Neural cell (in vitro differentiated cells): ENCODE data around the gene PBOV1.

ENCODE experiments used
- CTCF ChIP-seq: fragments of 450-650 bp; IDR thresholded peaks from 2 replicates; pipeline ENCODE4 v1.5.1; 2014; ENCODE audit warnings: antibody characterized with exemption, mild to moderate bottlenecking, moderate library complexity; ENCODE audit not compliant: poor library complexity, severe bottlenecking
- EP300 ChIP-seq: fragments of 450-650 bp; conservative IDR thresholded peaks from 2 replicates; pipeline ENCODE4 v1.6.1; 2014; ENCODE audit warnings: antibody characterized with exemption, mild to moderate bottlenecking, moderate library complexity; ENCODE audit not compliant: poor library complexity, severe bottlenecking
- EZH2 ChIP-seq: fragments of 200-600, 300-800 bp; shearing (Covaris generic), sonication (generic); IDR thresholded peaks from 2 replicates; pipeline ENCODE4 v1.6.1; 2014; ENCODE audit warnings: antibody characterized with exemption, low read length, borderline replicate concordance, mild to moderate bottlenecking; ENCODE audit not compliant: insufficient read depth, poor library complexity, severe bottlenecking
- RAD21 ChIP-seq: fragments of 450-650 bp; conservative IDR thresholded peaks from 2 replicates; pipeline ENCODE4 v1.6.1; 2014; ENCODE audit warnings: antibody characterized with exemption, mild to moderate bottlenecking, moderate library complexity

- TF ChIP-seq RAD21 (no peak), CTCF (no peak), EZH2 (no peak), EP300 (no peak)
Observed at GRCh38 chr6:138187156-138187555, 31.1 kb downstream of the PBOV1 start.
